Suprapubic skin (tissue), 4 donors: ENCODE measurements around the gene TMEM143. TPM values are rescaled to one million over a fixed set of nuclear protein-coding genes. Genes with fewer than 3 reads are reported as not detected.

Experiments used
- DNase-seq, 2 donors: peaks; one replicate each; pipeline ENCODE4 v3.0.0-alpha.2; 2019; ENCODE audit warnings: low spot score in 2 of 2
- H3K27ac ChIP-seq: fragments of 200-600 bp; sonication (generic); one replicate; pipeline ENCODE4 v1.5.1; 2019
- H3K27me3 ChIP-seq: fragments of 200-600 bp; sonication (generic); one replicate; pipeline ENCODE4 v1.5.1; 2019
- H3K36me3 ChIP-seq: fragments of 200-600 bp; sonication (generic); one replicate; pipeline ENCODE4 v1.5.1; 2019
- H3K4me1 ChIP-seq: fragments of 200-600 bp; sonication (generic); one replicate; pipeline ENCODE4 v1.5.1; 2019
- H3K4me3 ChIP-seq: fragments of 200-600 bp; sonication (generic); one replicate; pipeline ENCODE4 v1.5.1; 2019; ENCODE audit warnings: mild to moderate bottlenecking
- H3K9me3 ChIP-seq: fragments of 200-600 bp; sonication (generic); one replicate; pipeline ENCODE4 v1.5.1; 2019
- EP300 ChIP-seq: sonication (generic); formaldehyde crosslinking; IDR thresholded peaks from one replicate; pipeline ENCODE4 v1.6.1; 2017; ENCODE audit warnings: antibody characterized with exemption
- POLR2A ChIP-seq, 2 donors: fragments of 450-650 bp; IDR thresholded peaks; one replicate each; pipeline ENCODE4 v1.6.1; 2017; ENCODE audit warnings: antibody characterized with exemption in 2 of 2, mild to moderate bottlenecking in 2 of 2, moderate library complexity in 2 of 2
- POLR2AphosphoS5 ChIP-seq, 3 donors: sonication (generic); formaldehyde crosslinking; IDR thresholded peaks; one replicate each; pipeline ENCODE4 v1.6.1; 2017; ENCODE audit warnings: antibody characterized with exemption in 3 of 3
- WGBS: methylation state at CpG from one replicate; pipeline ENCODE4 v1.1.5; 2018; 5-methylcytosine and 5-hydroxymethylcytosine counted together
- total RNA-seq, 4 donors: library from RNA; depleted of rRNA; stranded (reverse); fragments of >200 nt; gene quantifications; one replicate each; pipeline ENCODE4 v1.1.0, GENCODE V29; 2016
- TF ChIP-seq, protein P1 (sequence below), 2 donors: fragments of 200-600 bp in 1 of 2; fragments of 450-650 bp in 1 of 2; sonication (generic) in 1 of 2; IDR thresholded peaks; one replicate each; pipeline ENCODE4 v1.5.1; 2016 to 2019; ENCODE audit warnings: antibody characterized with exemption in 2 of 2, mild to moderate bottlenecking in 1 of 2, moderate library complexity in 1 of 2

The TMEM143 gene
- total RNA-seq, 4 donors from 2014 or later = 7.8 to 14.7 (median 9.3) TPM

- WGBS = 73% methylated on average over 11 of the region's 11 CpGs
- Histone ChIP-seq H3K4me1 (peaks cover 4% of the 10 kb centered on the region), H3K36me3 (no peaks in the 10 kb centered on the region), H3K27me3 (no peaks in the 10 kb centered on the region), H3K9me3 (no peaks in the 10 kb centered on the region), H3K27ac (no peak overlapping the region), H3K4me3 (no peak overlapping the region)
- TF ChIP-seq POLR2AphosphoS5 (IDR thresholded peaks at IDR 0.05) = no peak
- no peak for TF ChIP-seq POLR2A (IDR thresholded peaks at IDR 0.05)
- TF ChIP-seq, protein P1, sequence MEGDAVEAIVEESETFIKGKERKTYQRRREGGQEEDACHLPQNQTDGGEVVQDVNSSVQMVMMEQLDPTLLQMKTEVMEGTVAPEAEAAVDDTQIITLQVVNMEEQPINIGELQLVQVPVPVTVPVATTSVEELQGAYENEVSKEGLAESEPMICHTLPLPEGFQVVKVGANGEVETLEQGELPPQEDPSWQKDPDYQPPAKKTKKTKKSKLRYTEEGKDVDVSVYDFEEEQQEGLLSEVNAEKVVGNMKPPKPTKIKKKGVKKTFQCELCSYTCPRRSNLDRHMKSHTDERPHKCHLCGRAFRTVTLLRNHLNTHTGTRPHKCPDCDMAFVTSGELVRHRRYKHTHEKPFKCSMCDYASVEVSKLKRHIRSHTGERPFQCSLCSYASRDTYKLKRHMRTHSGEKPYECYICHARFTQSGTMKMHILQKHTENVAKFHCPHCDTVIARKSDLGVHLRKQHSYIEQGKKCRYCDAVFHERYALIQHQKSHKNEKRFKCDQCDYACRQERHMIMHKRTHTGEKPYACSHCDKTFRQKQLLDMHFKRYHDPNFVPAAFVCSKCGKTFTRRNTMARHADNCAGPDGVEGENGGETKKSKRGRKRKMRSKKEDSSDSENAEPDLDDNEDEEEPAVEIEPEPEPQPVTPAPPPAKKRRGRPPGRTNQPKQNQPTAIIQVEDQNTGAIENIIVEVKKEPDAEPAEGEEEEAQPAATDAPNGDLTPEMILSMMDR (IDR thresholded peaks at IDR 0.05) = no peak
- no peak for TF ChIP-seq EP300
- no peak for DNase-seq
Measured at GRCh38 chr19:48340995-48341394, 22.7 kb downstream of the TMEM143 start.

DNA sequence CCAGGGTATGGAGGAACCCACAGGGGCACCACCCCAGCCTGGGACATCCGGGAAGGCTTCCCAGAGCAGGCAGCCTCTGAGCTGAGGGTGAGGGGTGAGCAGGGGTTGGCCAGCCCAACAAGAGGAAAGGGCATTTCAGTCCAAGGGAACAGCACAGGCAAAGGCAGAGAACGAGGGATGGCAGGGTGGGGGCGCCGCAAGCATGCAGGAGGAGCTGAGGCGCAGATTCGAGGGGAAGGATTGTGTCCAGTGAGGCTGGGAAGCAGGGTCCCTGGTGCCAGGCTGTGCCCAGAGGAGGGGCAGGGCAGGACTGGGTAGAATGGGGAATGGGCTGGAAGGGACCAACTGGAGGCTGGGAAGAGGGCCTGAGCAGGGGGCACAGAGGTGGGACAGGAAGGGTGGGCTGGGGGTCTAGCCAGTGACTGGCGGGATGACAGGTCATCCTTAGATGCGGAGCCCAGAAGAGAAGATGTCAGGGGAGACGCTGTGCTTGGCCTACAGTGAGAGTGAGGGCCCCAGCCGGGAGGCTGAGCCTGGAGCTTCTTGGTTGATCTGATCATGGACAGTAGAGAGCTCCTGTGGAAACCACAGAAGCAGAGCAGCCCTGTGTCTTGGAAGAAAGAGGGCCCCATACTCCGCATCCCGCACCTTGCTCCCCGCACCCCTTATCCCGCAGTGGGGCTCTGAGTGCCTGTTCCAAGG lies 24.8 kb downstream of the TMEM143 start:
- 94% methylated on average over 13 of the region's 14 CpGs for WGBS
- Histone ChIP-seq H3K36me3 (no peaks in the 10 kb centered on the region), H3K4me1 (peaks cover 8% of the 10 kb centered on the region), H3K27ac (no peak overlapping the region), H3K9me3 (no peaks in the 10 kb centered on the region), H3K4me3 (no peak overlapping the region), H3K27me3 (no peaks in the 10 kb centered on the region)
- TF ChIP-seq POLR2AphosphoS5 (IDR thresholded peaks at IDR 0.05) (no peak), EP300 (no peak), POLR2A (IDR thresholded peaks at IDR 0.05) (no peak)
- TF ChIP-seq, protein P1 (IDR thresholded peaks at IDR 0.05) = no peak
- DNase-seq = no peak

DNA sequence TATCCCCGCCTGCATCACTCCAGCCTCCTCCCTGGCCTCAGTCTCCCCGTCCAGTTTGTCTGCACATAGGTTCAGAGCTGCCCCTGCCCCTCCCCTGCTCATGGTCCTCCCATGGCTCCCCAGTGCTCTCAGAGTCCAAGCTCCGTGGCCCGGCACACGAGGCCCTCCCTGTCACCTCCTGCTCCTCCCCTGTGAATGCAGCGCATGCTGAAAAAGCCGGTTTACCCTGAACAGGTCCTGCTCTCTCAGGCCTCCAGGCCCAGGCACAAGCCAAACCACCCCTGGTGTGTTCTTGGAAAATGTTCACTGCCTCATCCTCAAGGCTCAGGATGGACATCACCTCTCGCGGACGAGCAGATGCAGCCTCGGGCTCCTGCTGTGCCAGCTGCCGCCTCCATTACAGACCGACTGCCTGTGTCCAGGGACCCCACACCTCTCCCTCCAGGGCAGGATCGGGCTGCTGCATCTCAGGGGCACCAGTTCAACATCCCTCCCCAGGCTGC lies 25.4 kb downstream of the TMEM143 start:
- Histone ChIP-seq H3K4me3 (no peak overlapping the region), H3K27me3 (no peaks in the 10 kb centered on the region), H3K36me3 (no peaks in the 10 kb centered on the region), H3K9me3 (no peaks in the 10 kb centered on the region), H3K27ac (no peak overlapping the region), H3K4me1 (peaks cover 15% of the 10 kb centered on the region)
- 93% methylated on average over 10 of the region's 14 CpGs for WGBS
- TF ChIP-seq POLR2A (IDR thresholded peaks at IDR 0.05) (no peak), EP300 (no peak), POLR2AphosphoS5 (IDR thresholded peaks at IDR 0.05) (no peak)
- TF ChIP-seq, protein P1 (IDR thresholded peaks at IDR 0.05) = no peak
- no peak for DNase-seq

GRCh38 chr19:48333467-48334384 lies 30.0 kb downstream of the TMEM143 start:
- H3K27ac ChIP-seq = peak overlapping the region; percentile 92
- no peaks in the 10 kb centered on the region for H3K27me3 ChIP-seq
- TF ChIP-seq, protein P1 (IDR thresholded peaks at IDR 0.05) = peak; percentile 62 to 82
- TF ChIP-seq POLR2AphosphoS5 (IDR thresholded peaks at IDR 0.05) (peak in 1 of 3 donors; percentile 31), POLR2A (IDR thresholded peaks at IDR 0.05) (no peak), EP300 (no peak)
- DNase-seq = peak; percentile 92 to 94
- H3K36me3 ChIP-seq = peaks cover 7% of the 10 kb centered on the region
- 9% methylated on average over 34 of the region's 54 CpGs for WGBS
- H3K4me1 ChIP-seq = peaks cover 52% of the 10 kb centered on the region
- H3K4me3 ChIP-seq = peak overlapping the region; percentile 54
- H3K9me3 ChIP-seq = no peaks in the 10 kb centered on the region
